ENCODE measurements around the gene SAMD5. TPM values are rescaled to one million over a fixed set of nuclear protein-coding genes. Genes with fewer than 3 reads are reported as not detected.

Gene SAMD5
- total and polyA plus RNA-seq, 3 donors from 2014 or later, result 4.9 to 27.9 (median 27.2) TPM

DNA sequence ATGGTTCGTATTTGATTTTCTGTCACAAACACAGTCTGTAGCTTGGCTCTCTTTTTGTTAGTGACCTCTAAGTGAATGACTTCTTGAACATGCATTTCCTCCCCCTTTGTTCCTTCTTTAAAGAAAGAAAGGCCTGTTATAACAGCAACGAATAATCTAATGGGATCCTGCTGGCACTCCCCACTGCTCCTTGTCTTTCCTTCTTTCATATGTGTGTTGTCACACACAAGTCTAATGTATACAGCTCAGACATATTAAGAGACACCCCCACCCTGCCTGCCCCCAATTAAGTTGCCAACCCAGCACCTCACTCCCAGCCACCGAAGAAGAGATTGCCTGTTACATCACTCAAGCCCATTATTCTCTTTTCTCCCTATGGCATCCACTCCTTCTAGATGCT lies 4.9 kb upstream of the SAMD5 start:
- Histone ChIP-seq H3K4me3 (no peak overlapping the region), H3K36me3 (ENCODE audit: low read depth, missing control alignments) (no peaks in the 10 kb centered on the region), H3K27me3 (no peaks in the 10 kb centered on the region), H3K9me3 (no peaks in the 10 kb centered on the region), H3K27ac (no peak overlapping the region), H3K4me1 (no peaks in the 10 kb centered on the region)
- no peak for DNase-seq
- WGBS, 2 donors, result 72 to 83% methylated on average over 3 of the region's 3 CpGs
- intact Hi-C loops (cut with DNase I; ENCODE audit: low total_unique reads), result loop anchor here (10.0 kb wide), 1 partner anchor 661 kb away; no protein-coding TSS in a partner anchor
- TF ChIP-seq, protein P1, sequence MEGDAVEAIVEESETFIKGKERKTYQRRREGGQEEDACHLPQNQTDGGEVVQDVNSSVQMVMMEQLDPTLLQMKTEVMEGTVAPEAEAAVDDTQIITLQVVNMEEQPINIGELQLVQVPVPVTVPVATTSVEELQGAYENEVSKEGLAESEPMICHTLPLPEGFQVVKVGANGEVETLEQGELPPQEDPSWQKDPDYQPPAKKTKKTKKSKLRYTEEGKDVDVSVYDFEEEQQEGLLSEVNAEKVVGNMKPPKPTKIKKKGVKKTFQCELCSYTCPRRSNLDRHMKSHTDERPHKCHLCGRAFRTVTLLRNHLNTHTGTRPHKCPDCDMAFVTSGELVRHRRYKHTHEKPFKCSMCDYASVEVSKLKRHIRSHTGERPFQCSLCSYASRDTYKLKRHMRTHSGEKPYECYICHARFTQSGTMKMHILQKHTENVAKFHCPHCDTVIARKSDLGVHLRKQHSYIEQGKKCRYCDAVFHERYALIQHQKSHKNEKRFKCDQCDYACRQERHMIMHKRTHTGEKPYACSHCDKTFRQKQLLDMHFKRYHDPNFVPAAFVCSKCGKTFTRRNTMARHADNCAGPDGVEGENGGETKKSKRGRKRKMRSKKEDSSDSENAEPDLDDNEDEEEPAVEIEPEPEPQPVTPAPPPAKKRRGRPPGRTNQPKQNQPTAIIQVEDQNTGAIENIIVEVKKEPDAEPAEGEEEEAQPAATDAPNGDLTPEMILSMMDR (IDR thresholded peaks at IDR 0.05), result no peak
- TF ChIP-seq POLR2A (IDR thresholded peaks at IDR 0.05), result no peak

DNA sequence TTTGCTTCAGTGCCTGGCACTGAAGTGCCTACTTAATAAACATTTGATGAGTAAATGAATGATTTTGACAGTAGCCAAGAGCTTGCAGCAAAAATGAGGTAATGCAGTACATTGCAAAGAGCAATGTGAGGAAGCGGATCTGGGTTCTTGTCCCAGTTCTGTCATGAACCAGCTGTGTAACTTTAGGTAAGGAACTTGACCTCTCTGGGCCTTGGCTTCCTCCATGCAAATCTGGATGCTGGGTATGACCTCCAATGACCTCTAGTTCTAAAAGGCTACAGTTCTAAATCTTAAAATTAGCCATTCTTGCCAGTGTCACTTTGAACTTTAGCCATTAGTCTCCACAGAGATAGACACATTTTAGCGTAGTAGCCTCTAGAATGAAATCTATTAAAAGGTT lies 3.6 kb upstream of the SAMD5 start:
- TF ChIP-seq, protein P1 (IDR thresholded peaks at IDR 0.05), result no peak
- TF ChIP-seq POLR2A (IDR thresholded peaks at IDR 0.05), result no peak
- no peak overlapping the region for H3K4me3 ChIP-seq
- H3K4me1 ChIP-seq, result no peaks in the 10 kb centered on the region
- no peak for DNase-seq
- H3K9me3 ChIP-seq, result no peaks in the 10 kb centered on the region
- intact Hi-C loops (cut with DNase I; ENCODE audit: low total_unique reads), result loop anchor here (10.0 kb wide), 1 partner anchor 660 kb away; no protein-coding TSS in a partner anchor
- H3K27me3 ChIP-seq, result no peaks in the 10 kb centered on the region
- WGBS, 2 donors, result 73 to 83% methylated on average over 2 of the region's 2 CpGs
- no peaks in the 10 kb centered on the region for H3K36me3 ChIP-seq (ENCODE audit: low read depth, missing control alignments)
- no peak overlapping the region for H3K27ac ChIP-seq

DNA sequence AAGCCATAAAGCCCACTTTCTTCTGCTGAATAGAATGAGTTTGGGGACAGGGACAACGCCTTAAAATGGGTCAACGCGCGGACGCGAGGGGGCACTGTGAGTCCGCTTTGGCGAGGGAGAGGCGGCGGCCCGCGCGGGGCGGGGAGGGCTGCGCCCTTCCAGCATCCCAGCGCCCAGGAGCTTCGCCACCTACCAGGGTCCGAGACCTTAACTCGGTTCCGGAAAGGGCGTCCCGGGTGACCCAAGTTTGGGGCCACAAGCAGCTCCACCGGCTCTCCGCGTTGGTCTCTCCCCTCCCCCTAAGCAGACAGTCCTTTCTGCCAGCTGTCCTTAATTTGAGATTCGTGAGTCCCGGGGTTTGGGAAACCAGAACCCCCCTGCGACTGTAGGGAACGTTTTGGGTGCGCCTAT lies 1.8 kb upstream of the SAMD5 start:
- DNase-seq, result peak; percentile 84
- Histone ChIP-seq H3K4me1 (no peaks in the 10 kb centered on the region), H3K36me3 (ENCODE audit: low read depth, missing control alignments) (no peaks in the 10 kb centered on the region), H3K27ac (peak overlapping the region in 1 of 2 donors; percentile 48), H3K9me3 (no peaks in the 10 kb centered on the region), H3K4me3 (peak overlapping the region; percentile 9 to 78), H3K27me3 (no peaks in the 10 kb centered on the region)
- 0 to 1% methylated on average over 12 to 30 of the region's 30 CpGs for WGBS, 2 donors
- TF ChIP-seq, protein P1 (IDR thresholded peaks at IDR 0.05), result peak; percentile 53 to 71 (median 67)
- TF ChIP-seq POLR2A (IDR thresholded peaks at IDR 0.05), result no peak
- intact Hi-C loops (cut with DNase I; ENCODE audit: low total_unique reads), result loop anchor here (10.0 kb wide), 1 partner anchor 658 kb away; no protein-coding TSS in a partner anchor

DNA sequence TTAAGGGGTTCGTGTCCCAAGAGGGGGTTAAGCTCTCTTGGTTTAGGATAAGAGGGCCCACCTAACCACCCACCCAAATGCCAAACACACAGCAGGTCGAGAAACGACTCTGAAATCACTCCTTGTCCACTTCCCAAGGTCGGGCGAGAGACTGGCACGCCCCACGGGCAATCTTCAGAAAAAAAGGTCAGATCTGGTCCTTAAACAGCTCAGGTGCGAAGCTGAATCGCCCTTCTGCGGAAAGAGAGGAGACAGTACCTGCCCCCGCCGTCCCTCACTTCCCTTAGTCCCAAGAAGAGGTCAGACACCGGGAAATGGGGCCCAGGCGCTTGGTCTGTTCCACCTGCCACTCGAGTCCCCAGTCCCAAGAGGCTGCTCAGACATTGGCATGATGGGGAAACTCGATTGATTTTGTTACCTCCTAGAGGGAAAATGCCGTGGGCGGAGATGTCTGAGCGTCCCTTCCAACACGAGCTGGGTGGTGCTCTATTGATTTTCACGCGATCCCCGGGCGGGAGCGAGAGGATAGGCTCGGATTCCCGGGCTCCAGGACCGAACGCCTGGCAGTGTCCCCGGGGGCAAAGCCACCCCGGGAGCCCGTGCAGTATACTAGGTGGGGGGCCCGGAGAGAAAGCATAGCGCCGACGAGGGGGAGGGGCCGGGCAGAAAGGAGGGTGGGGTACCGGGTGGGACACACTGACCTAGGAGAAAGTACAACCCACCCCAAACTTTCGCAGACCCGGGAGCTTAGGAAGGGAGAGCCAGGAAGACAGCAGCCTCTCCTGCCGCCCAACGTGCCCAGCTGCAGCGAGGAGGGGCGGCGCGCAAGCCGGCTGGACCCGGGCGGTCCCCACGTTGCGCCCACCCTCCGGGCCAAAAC lies 1.1 kb upstream of the SAMD5 start:
- Histone ChIP-seq H3K4me3 (peak overlapping the region; percentile 49 to 78), H3K9me3 (no peaks in the 10 kb centered on the region), H3K27ac (peak overlapping the region; percentile 48 to 69), H3K27me3 (no peaks in the 10 kb centered on the region), H3K36me3 (ENCODE audit: low read depth, missing control alignments) (no peaks in the 10 kb centered on the region), H3K4me1 (no peaks in the 10 kb centered on the region)
- DNase-seq, result peak; percentile 62
- TF ChIP-seq, protein P1 (IDR thresholded peaks at IDR 0.05), result no peak
- no peak for TF ChIP-seq POLR2A (IDR thresholded peaks at IDR 0.05)
- intact Hi-C loops (cut with DNase I; ENCODE audit: low total_unique reads), result loop anchor here (10.0 kb wide), 1 partner anchor 657 kb away; no protein-coding TSS in a partner anchor
- WGBS, 2 donors, result 0 to 1% methylated on average over 33 to 38 of the region's 52 CpGs
